ENCODE data around the gene IDUA.

- TF ChIP-seq, protein P1, sequence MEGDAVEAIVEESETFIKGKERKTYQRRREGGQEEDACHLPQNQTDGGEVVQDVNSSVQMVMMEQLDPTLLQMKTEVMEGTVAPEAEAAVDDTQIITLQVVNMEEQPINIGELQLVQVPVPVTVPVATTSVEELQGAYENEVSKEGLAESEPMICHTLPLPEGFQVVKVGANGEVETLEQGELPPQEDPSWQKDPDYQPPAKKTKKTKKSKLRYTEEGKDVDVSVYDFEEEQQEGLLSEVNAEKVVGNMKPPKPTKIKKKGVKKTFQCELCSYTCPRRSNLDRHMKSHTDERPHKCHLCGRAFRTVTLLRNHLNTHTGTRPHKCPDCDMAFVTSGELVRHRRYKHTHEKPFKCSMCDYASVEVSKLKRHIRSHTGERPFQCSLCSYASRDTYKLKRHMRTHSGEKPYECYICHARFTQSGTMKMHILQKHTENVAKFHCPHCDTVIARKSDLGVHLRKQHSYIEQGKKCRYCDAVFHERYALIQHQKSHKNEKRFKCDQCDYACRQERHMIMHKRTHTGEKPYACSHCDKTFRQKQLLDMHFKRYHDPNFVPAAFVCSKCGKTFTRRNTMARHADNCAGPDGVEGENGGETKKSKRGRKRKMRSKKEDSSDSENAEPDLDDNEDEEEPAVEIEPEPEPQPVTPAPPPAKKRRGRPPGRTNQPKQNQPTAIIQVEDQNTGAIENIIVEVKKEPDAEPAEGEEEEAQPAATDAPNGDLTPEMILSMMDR (IDR thresholded peaks at IDR 0.05): no peak
- TF ChIP-seq POLR2A (IDR thresholded peaks at IDR 0.05) (no peak), EP300 (IDR thresholded peaks at IDR 0.05) (no peak)
Measured at GRCh38 chr4:970854-971520, 15.9 kb upstream of the IDUA start.

All from tibial nerve (tissue), 4 donors.